ENCODE data around the gene GPR68.

GPR68 gene

GRCh38 chr14:91282954-91283645 is 38.6 kb upstream of the GPR68 start:
- peaks cover 47% of the 10 kb centered on the region for H3F3A ChIP-seq (ENCODE audit: control insufficient read depth, insufficient read depth)
- no peaks in the 10 kb centered on the region for H3K9me2 ChIP-seq (replicated peaks; ENCODE audit: control insufficient read depth, low read length)
- peaks cover 91% of the 10 kb centered on the region for H3K4me1 ChIP-seq (ENCODE audit: control insufficient read depth, low read length)
- peak overlapping the region; percentile 41 for H3K4me3 ChIP-seq (ENCODE audit: low read length)
- H3K79me2 ChIP-seq (ENCODE audit: control insufficient read depth, low read length) = peaks cover 37% of the 10 kb centered on the region
- peak overlapping the region; percentile 97 for H3K27ac ChIP-seq (ENCODE audit: low read depth, low read length)
- H3K9me3 ChIP-seq (ENCODE audit: control insufficient read depth, insufficient read depth, low read length) = no peaks in the 10 kb centered on the region
- TF ChIP-seq EZH2phosphoT487 (IDR thresholded peaks at IDR 0.05; ENCODE audit: borderline replicate concordance, low read length) (no peak), CTCF (IDR thresholded peaks at IDR 0.05; ENCODE audit: low read depth, low read length, poor library complexity, severe bottlenecking) (no peak)
- H3K36me3 ChIP-seq (ENCODE audit: control insufficient read depth, low read length) = peaks cover 92% of the 10 kb centered on the region
- H4K20me1 ChIP-seq (ENCODE audit: control insufficient read depth, insufficient read depth, low read depth, low read length) = no peaks in the 10 kb centered on the region
- peak overlapping the region; percentile 85 for H3K4me2 ChIP-seq (ENCODE audit: low read length)
- no peaks in the 10 kb centered on the region for H3K27me3 ChIP-seq (ENCODE audit: control insufficient read depth, low read length)

GRCh38 chr14:91281346-91281745 is 36.8 kb upstream of the GPR68 start:
- H3F3A ChIP-seq (ENCODE audit: control insufficient read depth, insufficient read depth) = peaks cover 32% of the 10 kb centered on the region
- no peaks in the 10 kb centered on the region for H3K27me3 ChIP-seq (ENCODE audit: control insufficient read depth, low read length)
- H3K4me2 ChIP-seq (ENCODE audit: low read length) = peak overlapping the region; percentile 85
- H4K20me1 ChIP-seq (ENCODE audit: control insufficient read depth, insufficient read depth, low read depth, low read length) = no peaks in the 10 kb centered on the region
- no peaks in the 10 kb centered on the region for H3K9me2 ChIP-seq (replicated peaks; ENCODE audit: control insufficient read depth, low read length)
- H3K27ac ChIP-seq (ENCODE audit: low read depth, low read length) = peak overlapping the region; percentile 97
- H3K9me3 ChIP-seq (ENCODE audit: control insufficient read depth, insufficient read depth, low read length) = no peaks in the 10 kb centered on the region
- peak overlapping the region; percentile 46 for H3K4me3 ChIP-seq (ENCODE audit: low read length)
- peaks cover 96% of the 10 kb centered on the region for H3K36me3 ChIP-seq (ENCODE audit: control insufficient read depth, low read length)
- no peak for TF ChIP-seq EZH2phosphoT487 (IDR thresholded peaks at IDR 0.05; ENCODE audit: borderline replicate concordance, low read length)
- no peak for TF ChIP-seq CTCF (IDR thresholded peaks at IDR 0.05; ENCODE audit: low read depth, low read length, poor library complexity, severe bottlenecking)
- peaks cover 90% of the 10 kb centered on the region for H3K4me1 ChIP-seq (ENCODE audit: control insufficient read depth, low read length)
- H3K79me2 ChIP-seq (ENCODE audit: control insufficient read depth, low read length) = peaks cover 37% of the 10 kb centered on the region

- Histone ChIP-seq H3K27ac (ENCODE audit: low read depth, low read length) (peak overlapping the region; percentile 97), H3K27me3 (ENCODE audit: control insufficient read depth, low read length) (no peaks in the 10 kb centered on the region), H3K9me2 (replicated peaks; ENCODE audit: control insufficient read depth, low read length) (no peaks in the 10 kb centered on the region), H3K4me3 (ENCODE audit: low read length) (peak overlapping the region; percentile 46), H3K9me3 (ENCODE audit: control insufficient read depth, insufficient read depth, low read length) (no peaks in the 10 kb centered on the region), H3K4me1 (ENCODE audit: control insufficient read depth, low read length) (peaks cover 78% of the 10 kb centered on the region), H3F3A (ENCODE audit: control insufficient read depth, insufficient read depth) (peaks cover 22% of the 10 kb centered on the region), H3K79me2 (ENCODE audit: control insufficient read depth, low read length) (peaks cover 32% of the 10 kb centered on the region), H3K36me3 (ENCODE audit: control insufficient read depth, low read length) (peaks cover 92% of the 10 kb centered on the region), H4K20me1 (ENCODE audit: control insufficient read depth, insufficient read depth, low read depth, low read length) (no peaks in the 10 kb centered on the region), H3K4me2 (ENCODE audit: low read length) (peak overlapping the region; percentile 85)
- TF ChIP-seq EZH2phosphoT487 (IDR thresholded peaks at IDR 0.05; ENCODE audit: borderline replicate concordance, low read length) (no peak), CTCF (IDR thresholded peaks at IDR 0.05; ENCODE audit: low read depth, low read length, poor library complexity, severe bottlenecking) (no peak)
Measured at GRCh38 chr14:91280129-91280528, 35.6 kb upstream of the GPR68 start.
